GM12872 (cell line): ENCODE results near the gene ARID1B.

Source experiments
- CTCF ChIP-seq: IDR thresholded peaks from 3 replicates; pipeline ENCODE4 v1.5.1; 2011; ENCODE audit warnings: low read depth, mild to moderate bottlenecking, low read length, moderate library complexity; ENCODE audit not compliant: insufficient read depth

The ARID1B gene

GRCh38 chr6:157213426-157213825 is 436.2 kb downstream of the ARID1B start:
- TF ChIP-seq CTCF = no peak

- no peak for TF ChIP-seq CTCF
Measured at GRCh38 chr6:157213907-157214565, 436.9 kb downstream of the ARID1B start.

GRCh38 chr6:157215717-157216116 is 438.5 kb downstream of the ARID1B start:
- no peak for TF ChIP-seq CTCF

GRCh38 chr6:157216570-157216969 is 439.4 kb downstream of the ARID1B start:
- no peak for TF ChIP-seq CTCF

- TF ChIP-seq CTCF = no peak
Measured at GRCh38 chr6:157217198-157217893, 440.2 kb downstream of the ARID1B start.

GRCh38 chr6:157217894-157218370 is 440.8 kb downstream of the ARID1B start:
- TF ChIP-seq CTCF = no peak

- no peak for TF ChIP-seq CTCF
Measured at GRCh38 chr6:157218371-157219198, 441.4 kb downstream of the ARID1B start.
